ENCODE measurements around the gene KRT2. TPM values are rescaled to one million over a fixed set of nuclear protein-coding genes. Genes with fewer than 3 reads are reported as not detected.

KRT2 gene
- total RNA-seq, 4 donors from 2014 or later: 1.3 TPM; not detected in 3

- TF ChIP-seq CTCF (IDR thresholded peaks at IDR 0.05) (no peak), POLR2A (IDR thresholded peaks at IDR 0.05) (no peak)
- no peak overlapping the region for H3K27ac ChIP-seq
- no peaks in the 10 kb centered on the region for H3K4me1 ChIP-seq
- 81 to 89% methylated on average over 2 of the region's 2 CpGs for WGBS, 2 donors
- intact Hi-C loops (cut with DNase I): no loop called here
- no peaks in the 10 kb centered on the region for H3K36me3 ChIP-seq
- no peaks in the 10 kb centered on the region for H3K27me3 ChIP-seq
- no peaks in the 10 kb centered on the region for H3K9me3 ChIP-seq
- DNase-seq: no peak
- H3K4me3 ChIP-seq (replicated peaks in 1 of 3): no peak overlapping the region
Observed at GRCh38 chr12:52618866-52619265, 33.1 kb downstream of the KRT2 start.

GRCh38 chr12:52618216-52618615 lies 33.8 kb downstream of the KRT2 start, which contains the start of gene KRT73:
KRT73 (minus strand) TSS chr12:52618559; CDS start chr12:52618524, 35 bp downstream.
- intact Hi-C loops (cut with DNase I): no loop called here
- Histone ChIP-seq H3K4me3 (replicated peaks in 1 of 3) (no peak within 1 kb of the TSS), H3K27me3 (no peaks in the 10 kb centered on the region), H3K9me3 (no peaks in the 10 kb centered on the region), H3K4me1 (no peaks in the 10 kb centered on the region), H3K36me3 (no peaks in the 10 kb centered on the region), H3K27ac (no peak within 1 kb of the TSS)
- 86 to 100% methylated on average over 11 to 14 of the region's 14 CpGs for WGBS, 2 donors
- DNase-seq: no peak
- no peak for TF ChIP-seq POLR2A (IDR thresholded peaks at IDR 0.05)
- TF ChIP-seq CTCF (IDR thresholded peaks at IDR 0.05): no peak

GRCh38 chr12:52617403-52617785 lies 34.6 kb downstream of the KRT2 start:
- WGBS, 2 donors: 82 to 85% methylated on average over 7 of the region's 7 CpGs
- DNase-seq: no peak
- no peak for TF ChIP-seq CTCF (IDR thresholded peaks at IDR 0.05)

GRCh38 chr12:52616680-52617402 lies 35.2 kb downstream of the KRT2 start:
- no peak for DNase-seq
- Histone ChIP-seq H3K9me3 (no peaks in the 10 kb centered on the region), H3K27ac (no peak overlapping the region), H3K36me3 (no peaks in the 10 kb centered on the region), H3K4me1 (no peaks in the 10 kb centered on the region), H3K27me3 (no peaks in the 10 kb centered on the region), H3K4me3 (replicated peaks in 1 of 3) (no peak overlapping the region)
- WGBS, 2 donors: 90 to 91% methylated on average over 10 of the region's 10 CpGs
- intact Hi-C loops (cut with DNase I): no loop called here
- TF ChIP-seq POLR2A (IDR thresholded peaks at IDR 0.05) (no peak), CTCF (IDR thresholded peaks at IDR 0.05) (no peak)

More at GRCh38 chr12:52617403-52617785, 34.6 kb downstream of the KRT2 start:
- Histone ChIP-seq H3K27ac (no peak overlapping the region), H3K9me3 (no peaks in the 10 kb centered on the region), H3K4me1 (no peaks in the 10 kb centered on the region), H3K4me3 (replicated peaks in 1 of 3) (no peak overlapping the region), H3K36me3 (no peaks in the 10 kb centered on the region), H3K27me3 (no peaks in the 10 kb centered on the region)
- intact Hi-C loops (cut with DNase I): no loop called here

- no peaks in the 10 kb centered on the region for H3K4me1 ChIP-seq
- no peaks in the 10 kb centered on the region for H3K36me3 ChIP-seq
- H3K9me3 ChIP-seq: no peaks in the 10 kb centered on the region
- H3K27me3 ChIP-seq: no peaks in the 10 kb centered on the region
- intact Hi-C loops (cut with DNase I): no loop called here
- TF ChIP-seq CTCF (IDR thresholded peaks at IDR 0.05) (no peak), POLR2A (IDR thresholded peaks at IDR 0.05) (no peak)
- no peak overlapping the region for H3K4me3 ChIP-seq (replicated peaks in 1 of 3)
- WGBS, 2 donors: 83 to 92% methylated on average over 9 of the region's 9 CpGs
- no peak overlapping the region for H3K27ac ChIP-seq
- no peak for DNase-seq
Observed at GRCh38 chr12:52615912-52616311, 36.1 kb downstream of the KRT2 start.

Data from thyroid gland (tissue), 4 donors.